ENCODE measurements around the gene PLXNA3.
"Not testable (repeated sequence)": the region's sequence is repeated elsewhere in the genome, so short reads cannot be mapped to it uniquely, and the experiment has no call there.

PLXNA3 gene

DNA sequence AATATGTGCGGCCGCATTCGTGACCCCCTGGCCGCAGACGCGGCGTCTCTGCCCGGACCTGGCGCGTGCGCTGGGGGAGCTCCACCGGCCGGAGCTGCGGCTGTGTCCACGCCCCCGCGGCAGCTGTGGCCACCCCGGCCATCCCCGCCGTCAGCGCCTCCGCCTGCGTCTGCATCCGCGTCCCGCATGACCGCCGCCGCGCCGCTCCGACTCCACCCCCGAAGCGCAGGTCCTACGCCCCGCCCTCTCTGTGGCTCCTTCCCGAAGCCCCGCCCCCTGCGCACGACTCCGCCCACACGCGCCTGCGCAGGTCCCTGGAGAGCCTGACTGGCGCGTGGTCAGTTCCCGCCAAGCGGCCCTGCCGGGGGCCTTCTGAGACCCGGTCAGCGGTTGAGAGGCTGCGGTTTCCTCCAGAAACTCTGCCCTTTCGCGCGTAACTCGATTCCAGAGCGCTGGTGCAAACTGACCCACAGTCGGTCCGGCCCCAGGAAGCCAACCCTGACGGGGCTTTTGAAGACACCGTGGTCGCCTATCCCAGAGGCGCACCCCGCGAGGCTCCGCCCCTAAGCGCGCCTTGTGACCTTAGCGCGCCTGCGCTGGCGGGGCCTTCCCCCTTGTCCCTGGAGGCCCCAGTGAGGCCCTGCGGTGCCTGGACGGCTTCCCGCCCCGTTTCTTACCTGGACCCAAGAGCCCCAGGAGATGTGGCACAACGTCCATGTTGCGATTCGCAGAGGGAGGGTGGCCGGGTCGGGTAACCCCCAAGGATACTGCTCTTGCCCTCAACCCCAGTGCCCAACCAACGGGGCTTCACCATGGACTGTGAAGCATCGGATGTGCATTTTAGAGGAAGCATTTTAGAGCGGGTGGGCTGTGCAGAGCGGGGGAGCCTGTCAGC lies 20.9 kb downstream of the PLXNA3 start, which contains the start of gene LAGE3:
TSS of gene LAGE3 (minus strand) at position 554 of the 895 bp plus-strand sequence. CDS start at position 188, 366 bp downstream.
- peak; percentile 94 for DNase-seq (ENCODE audit: low spot score)

DNA sequence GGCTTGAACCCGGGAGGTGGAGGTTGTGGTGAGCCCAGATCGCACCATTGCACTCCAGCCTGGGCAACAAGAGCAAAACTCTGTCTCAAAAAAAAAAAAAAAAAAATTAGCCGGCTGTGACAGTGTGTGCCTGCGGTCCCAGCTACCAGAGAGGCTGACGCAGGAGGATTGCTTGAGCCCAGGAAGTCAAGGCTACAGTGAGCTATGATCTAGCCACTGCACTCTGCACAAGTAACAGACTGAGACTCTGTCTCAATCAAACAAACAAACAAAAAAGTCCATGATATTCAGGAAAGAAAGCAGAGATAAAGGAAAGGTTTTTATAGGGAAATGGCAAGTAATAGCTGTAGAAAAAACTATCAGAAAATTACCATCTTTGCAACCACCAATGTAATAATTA lies 23.1 kb downstream of the PLXNA3 start:
- DNase-seq (ENCODE audit: low spot score): no peak

DNA sequence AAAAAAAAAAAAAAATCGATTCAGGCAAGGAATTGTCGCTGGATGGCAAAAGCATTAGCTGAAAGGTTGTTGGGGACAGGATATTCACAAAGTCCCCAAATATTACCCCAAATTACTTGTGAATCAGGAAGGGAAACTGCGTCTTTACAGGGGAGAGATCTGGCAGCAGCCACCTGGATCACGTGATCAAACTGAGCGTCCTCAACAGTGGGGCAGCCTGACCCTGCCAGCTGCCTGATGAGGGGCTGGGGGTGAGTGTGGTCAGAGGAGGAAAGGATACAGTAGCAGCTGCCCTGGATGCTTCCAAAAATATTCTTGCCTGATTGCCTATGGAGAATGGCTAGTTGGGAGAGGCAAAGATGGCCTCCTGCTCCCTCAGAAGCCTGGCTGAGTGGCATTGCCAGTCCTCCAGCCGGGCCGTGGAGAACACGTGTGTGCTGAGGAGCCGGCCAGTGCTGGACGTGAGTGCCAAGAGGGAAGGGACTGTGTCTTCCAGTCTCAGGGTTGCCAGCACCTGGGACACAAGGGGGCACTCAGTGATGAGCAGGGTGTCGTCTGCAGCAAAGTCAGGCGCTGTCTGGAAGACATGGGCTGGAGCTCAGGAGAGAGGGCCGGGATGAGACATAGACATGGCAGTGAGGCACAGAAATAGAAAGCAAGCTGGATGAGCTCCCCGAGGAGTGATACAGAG lies 24.0 kb downstream of the PLXNA3 start:
- DNase-seq (ENCODE audit: low spot score): no peak

DNA sequence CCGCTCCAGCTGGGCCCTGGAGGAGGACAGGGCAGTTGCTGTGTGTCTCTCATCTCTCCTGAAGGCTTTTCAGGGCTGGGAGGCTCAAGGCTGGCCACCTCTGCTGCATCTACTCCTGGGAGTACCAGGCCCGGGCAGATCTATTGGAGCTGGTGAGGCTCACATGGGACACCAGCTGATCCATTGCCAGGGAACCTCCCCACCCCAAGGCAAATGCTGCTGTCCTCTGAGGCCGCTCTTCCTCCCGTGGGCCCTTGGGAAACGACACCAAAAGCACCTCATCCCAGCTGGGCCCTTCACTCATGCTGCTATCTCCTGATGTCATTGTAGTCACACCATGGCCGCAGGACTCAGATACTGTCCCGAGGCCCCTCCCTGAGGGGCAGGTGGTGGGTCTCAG lies 24.7 kb downstream of the PLXNA3 start:
- DNase-seq (ENCODE audit: low spot score): no peak

DNA sequence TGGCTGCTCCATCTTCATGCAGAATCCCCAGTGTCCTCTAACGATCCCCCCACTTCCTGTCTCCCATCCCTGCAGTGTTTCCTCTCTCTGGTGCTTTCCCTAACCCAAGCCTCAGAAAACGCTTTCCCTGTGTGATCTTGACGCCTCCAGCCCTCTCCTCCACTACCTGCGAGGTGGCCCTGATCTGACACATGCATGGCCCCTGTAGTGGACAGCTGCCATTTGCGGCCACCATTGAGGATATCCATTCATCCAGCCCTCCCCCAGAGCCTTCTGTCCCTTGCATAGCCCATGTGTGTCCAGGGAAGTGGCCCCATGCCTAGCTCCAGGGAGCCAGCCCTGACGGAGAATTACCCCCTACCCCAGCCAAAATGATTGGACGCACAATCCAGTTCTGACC lies 25.2 kb downstream of the PLXNA3 start:
- DNase-seq (ENCODE audit: low spot score): no peak

DNA sequence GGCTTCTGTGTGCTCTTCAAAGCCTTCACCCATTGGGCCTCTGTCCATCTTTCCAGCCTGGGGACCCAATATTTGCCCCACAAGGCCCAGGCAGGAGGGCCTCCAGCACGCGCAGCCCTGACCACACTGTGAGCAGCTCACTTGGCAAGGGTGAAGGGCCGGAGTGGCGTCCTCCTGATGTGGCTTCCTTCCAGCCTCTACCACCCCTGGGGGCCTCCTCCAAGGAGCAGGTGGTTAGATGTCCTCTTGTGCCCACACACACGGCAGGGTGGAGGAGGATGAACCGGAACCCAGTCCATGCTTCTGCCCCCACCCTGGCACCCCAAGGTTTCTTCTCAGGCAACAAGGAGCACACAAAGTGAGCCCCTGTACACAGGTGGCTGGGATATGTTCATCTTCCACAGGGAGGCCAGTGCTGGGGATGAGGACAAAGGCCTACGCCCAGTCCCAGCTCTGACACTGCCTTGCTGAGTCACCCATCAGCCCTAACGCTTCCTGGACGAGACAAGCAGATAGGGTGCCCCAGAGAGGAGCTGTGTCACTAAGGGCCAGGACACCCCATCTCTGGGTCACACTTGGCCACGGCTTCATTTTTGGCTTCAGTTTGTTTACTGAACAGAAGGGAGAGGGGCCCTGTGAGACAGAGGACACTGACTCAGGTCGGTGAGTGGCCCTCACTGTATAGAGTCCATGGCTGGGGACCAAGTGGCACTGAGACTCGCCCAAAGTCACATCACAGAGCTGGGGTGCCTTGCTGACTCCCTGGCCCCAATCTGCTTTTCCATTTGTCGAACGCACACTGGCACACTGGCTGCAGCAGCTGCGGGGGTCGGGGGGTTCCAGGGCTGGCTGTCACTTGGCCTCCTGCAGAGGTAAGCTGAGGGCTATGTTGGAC lies 26.4 kb downstream of the PLXNA3 start:
- DNase-seq (ENCODE audit: low spot score): no peak

DNA sequence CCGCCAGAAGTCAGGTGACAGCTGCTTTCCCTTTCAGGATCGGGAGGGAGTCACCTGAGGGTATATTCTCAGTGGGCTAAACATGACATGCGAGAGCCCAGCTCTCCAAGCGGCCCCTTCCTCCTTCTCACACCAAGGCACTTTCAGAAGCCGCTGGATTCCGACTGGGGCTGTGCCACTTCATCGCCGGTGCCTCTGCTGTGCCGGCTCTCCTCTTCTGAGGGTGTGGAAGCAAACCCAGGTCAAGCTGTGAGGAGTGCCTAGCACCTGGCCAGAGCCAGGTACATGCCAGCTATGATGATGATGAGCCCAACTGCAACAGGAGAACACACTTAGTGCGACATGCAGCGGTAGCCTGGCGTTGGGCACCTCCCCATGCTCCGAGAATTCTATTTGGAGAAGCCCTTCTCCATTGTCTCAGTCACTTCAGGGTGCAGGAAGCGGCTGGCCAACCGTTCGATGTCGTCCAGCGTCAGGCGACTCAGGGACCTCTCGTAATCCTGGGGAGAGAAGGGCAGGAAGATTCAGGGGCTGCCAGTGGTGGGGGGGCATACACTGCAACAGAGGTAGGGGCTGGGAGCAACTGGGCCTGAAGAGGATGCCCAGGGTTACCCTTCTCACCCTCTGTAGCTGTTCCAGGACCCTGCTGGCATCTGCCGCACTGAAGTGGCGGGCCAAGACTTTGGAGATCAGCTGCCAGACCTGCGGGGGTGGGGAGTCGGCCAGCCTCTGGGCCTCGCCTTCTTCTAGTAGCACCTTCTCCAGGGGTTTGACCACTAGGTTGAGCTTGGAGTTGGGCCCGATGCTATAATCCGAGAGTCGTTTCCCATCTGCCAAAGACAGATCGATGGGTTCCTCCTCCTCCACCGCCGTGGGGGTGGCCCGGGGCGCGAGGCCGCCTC lies 27.3 kb downstream of the PLXNA3 start:
- no peak for DNase-seq (ENCODE audit: low spot score)

DNA sequence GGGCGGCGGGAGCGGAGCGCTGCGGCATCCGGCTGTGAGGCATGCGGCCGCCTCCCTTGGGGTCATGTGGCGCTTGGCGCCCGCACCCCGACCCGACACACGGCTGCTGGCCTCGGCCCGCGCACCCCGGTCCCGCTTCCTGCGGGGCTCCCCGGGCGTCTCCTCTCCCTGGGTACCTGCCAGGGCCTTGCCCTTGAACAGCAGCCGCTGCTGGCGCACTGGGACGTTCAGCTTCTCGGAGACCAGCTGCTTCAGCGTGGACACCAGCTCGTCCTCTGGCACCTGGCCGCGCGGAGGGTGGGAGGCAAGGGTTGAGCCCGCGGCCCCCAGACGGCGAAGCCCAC lies 27.9 kb downstream of the PLXNA3 start:
- DNase-seq (ENCODE audit: low spot score): peak; percentile 29

DNA sequence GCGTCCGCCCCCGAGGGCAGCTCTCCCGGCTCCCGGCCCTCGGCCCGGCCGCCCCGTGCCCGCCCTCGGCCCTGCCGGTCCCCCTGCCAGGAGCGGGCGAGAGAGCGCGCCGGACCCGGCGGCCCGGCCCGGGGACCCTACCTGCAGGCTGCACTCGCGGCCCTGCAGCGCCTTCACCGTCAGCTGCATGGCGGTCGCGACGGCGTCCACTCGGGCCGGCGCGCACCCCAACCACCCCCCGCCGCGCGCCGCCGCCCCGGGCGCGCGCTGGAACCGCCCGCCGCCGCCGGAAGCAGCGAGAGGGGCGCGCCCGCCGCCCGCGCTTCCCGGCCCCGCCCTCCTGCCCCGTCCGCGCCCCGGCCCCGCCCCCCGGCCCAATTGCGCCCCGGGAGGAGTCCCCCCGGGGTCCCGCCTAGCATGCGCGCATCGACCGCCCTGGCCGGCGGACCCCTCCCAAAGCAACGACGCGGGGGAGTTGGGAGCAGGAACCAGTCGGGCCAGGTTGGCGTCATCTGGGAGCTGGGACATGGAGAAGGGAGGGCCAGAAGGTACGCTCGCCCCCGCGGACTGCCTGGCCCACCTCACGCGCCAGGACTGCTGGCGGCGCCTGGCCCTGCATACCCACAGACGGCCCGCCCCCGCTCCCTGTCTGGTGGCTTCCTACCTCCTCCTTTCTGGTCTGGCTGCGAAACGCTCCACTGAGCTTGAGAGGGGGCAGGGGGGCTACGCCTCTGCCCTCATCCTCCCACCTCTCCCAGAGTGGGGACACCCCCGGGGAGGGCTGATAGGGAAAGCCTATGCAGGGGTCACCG lies 28.5 kb downstream of the PLXNA3 start, which contains the start of gene UBL4A:
TSS of gene UBL4A (minus strand) at position 220 of the 812 bp plus-strand sequence. CDS start at position 189, 31 bp downstream.
- peak; percentile 87 for DNase-seq (ENCODE audit: low spot score)

DNA sequence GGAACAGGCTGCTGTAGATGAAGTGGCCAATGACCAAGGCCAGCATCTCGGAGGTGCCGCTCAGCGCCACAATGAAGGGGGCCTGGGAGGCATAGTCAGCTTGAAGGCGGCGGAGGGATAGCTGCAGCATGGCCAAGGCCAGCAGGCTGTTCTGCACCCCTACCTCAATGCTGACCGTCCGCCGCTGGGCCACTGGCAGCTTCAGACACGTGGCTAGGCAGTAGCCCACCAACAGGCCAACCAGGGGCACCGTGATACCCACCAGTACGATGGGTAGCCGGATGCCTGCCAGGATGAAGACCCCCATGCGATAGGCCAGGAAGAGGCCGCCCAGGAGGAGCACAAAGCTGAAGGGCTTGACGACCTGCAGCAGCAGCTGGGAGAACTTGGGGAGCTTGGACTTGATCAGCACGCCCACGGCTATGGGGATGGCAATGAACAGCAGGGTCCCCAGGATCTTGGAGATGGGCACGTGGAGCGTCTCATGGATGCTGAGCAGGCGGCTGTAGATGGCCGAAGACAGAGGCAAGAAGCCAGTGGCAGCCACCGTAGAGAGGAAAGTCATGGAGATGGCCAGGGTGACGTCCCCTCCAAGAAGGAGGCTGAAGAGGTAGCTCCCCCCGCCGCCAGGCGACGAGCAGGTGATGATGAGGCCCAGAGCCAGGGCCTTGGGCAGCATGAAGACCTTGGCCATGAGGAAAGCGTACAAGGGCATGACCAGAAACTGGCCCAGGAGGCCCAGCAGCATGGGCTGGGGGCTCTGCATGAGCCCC lies 29.6 kb downstream of the PLXNA3 start:
- no peak for DNase-seq (ENCODE audit: low spot score)

DNA sequence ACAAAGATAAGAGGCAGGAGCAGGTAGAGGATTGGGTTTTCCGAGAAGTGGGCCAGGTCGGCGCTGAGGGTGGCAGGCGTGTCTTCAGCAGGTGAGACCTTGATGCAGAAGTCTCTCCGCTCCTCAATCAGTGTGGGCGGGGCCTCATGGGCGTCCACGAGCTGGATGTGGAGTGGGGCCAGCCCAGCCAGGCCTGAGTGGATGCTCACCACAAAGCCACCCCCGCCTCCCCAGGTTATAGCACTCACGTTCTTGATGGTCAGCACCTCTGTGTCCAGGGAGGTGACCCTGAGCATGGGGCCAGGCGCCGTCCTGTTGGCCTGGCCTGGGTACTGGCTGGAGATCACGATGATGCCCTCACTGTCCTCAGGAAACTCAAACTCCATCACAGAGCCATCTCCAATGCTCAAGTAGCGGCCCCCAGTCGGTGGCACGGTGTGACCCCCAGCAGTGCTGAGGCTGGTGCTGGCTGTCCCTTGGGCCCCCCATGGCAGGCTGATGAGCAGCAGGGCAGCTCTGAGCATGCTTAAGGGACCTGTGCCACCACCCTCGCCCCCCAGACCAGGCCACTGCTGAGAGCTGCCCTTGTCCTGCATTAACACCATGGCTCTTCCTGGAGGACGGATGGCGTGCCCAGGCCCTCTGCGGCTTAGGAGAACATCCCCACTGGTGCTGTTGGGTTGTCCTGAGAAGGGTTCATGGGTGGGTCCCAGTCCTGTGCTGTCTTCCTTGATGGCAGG lies 30.4 kb downstream of the PLXNA3 start:
- DNase-seq (ENCODE audit: low spot score): no peak

DNA sequence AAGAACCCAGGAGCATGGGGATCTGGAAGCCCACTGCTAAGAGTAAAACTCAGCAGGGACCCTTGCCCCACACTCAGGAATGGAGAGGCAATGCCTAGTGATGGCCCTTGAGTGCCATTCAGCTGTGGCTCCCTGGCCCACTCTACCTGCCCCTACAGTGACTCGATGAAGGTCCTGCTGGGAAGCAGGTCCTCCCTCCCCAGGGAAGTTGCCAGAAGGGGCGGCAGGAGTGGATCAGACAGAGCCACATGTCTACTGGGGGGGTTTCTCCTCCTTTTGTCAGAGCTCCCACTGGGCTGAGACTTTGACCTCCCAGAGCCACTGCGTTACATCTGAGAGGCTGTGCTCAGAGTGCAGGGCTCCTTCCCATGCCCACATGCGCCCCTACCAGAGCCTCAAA lies 31.1 kb downstream of the PLXNA3 start:
- no peak for DNase-seq (ENCODE audit: low spot score)

DNA sequence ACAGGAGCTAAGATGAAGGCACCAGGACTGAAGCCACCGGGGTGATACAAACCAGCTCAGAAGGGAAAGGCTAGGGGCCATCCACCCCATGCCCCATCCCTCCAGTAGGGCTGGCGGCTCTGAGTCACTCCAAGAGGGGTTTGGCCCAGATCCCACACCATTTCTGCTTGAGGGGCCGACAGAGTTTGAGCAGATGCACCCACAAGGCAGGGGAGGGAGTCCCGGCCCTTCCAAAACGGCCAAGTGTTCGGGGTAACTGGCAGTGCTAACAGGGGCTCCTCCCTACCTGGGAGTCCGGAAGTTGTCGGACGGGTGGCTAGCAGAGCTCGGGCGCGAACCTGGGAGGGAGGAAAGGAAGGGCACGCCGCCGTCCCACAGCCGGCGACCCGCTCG lies 31.9 kb downstream of the PLXNA3 start:
- peak; percentile 50 for DNase-seq (ENCODE audit: low spot score)

DNA sequence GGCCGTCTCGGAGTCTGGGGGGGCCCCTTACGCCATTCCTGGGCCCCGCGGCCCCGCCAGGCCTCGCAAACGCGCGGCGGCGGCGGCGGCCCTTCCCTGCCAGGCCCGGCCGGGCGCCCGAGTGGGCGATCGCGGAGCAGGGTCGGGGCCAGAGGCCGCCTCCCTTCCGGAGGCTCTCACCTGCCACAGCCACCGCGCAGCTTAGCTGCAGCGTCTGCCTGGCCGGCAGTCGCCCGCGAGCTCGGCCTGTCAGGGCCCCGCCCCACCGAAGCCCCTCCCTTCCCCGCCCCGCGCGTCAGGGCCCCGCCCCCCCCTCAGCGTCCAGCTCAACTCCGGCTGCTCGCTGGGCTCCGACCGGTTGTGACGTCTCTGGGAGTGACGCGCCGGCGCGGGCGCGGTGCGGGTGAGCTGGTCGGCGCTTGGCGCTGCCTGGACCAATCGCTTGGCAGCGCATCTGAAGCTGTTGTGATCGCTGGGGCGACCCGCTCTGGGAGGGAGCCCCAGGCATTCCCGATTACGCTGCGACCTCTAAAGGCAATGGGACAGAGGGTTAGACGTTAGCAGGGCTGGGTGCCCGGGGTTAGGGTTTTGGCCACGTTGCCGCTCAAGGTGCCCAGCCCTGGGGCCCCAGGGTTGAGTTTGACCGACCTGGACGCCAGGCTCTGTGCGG lies 32.5 kb downstream of the PLXNA3 start, which contains the start of gene SLC10A3:
TSS of gene SLC10A3 (minus strand) at position 216 of the 670 bp plus-strand sequence. CDS start 1,689 bp downstream, outside the sequence.
- DNase-seq (ENCODE audit: low spot score): peak; percentile 95

DNA sequence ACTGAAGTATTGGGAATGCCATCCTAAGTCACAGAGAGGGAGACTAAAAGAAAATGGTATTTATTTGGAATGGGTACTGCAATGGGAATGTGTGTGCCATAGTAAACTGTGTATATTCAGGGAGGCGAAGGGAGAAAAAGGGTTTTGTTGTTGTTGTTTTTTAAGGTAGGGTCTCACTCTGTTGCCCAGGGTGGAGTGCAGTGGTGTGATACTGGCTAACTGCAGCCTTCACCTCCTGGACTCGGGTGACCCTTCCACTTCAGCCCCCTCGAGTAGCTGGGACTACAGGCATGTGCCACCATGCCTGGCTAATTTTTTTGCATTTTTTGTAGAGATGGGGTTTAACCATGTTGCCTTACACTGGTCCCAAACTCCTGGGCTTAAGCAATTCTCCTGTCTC lies 36.6 kb downstream of the PLXNA3 start:
- DNase-seq (ENCODE audit: low spot score): no peak

DNA sequence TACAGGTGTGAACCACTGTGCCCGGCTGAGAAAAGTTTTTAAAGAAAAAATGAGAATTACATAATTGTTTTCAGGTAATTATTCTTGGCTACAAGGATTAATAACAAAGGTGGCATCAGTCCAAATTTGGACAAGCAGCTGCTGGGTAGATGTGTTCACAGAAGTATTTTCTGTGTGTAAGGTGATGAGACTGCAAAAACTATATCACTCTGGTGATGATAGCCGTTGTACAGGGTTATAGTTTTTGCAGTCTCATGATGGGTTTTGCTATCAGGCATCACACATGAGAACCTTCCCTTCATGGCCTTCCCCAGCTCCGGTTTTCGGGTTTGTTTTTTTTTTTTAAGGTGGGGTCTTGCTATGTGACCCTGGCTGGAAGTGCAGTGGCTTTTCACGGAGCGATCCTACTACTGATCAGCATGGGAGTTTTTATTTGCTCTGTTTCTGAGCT lies 37.4 kb downstream of the PLXNA3 start:
- no peak for DNase-seq (ENCODE audit: low spot score)

DNA sequence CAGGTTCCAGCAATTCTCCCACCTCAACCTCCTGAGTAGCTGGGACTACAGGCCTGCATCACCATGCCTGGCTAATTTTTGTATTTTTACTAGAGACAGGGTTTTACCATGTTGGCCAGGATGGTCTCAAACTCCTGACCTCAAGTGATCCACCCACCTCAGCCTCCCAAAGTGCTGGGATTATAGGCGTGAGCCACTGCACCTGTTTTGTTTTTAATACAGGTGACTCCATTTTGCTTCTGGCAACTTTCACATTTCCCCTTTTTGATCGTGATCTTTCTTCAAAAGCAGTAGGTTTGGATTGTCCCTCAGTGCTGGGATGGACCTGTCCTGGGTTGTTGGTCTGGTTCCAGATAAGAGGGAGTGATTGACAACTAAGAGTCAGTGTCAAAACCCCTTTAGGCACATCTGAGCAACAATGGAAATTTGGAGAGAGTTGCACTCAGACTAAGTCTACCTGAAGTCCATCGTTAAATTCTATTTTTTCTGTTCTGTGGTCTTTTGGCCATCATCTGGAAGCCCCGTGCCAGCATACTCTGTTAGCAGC lies 38.6 kb downstream of the PLXNA3 start:
- not testable (repeated sequence) for DNase-seq (ENCODE audit: low spot score)

DNA sequence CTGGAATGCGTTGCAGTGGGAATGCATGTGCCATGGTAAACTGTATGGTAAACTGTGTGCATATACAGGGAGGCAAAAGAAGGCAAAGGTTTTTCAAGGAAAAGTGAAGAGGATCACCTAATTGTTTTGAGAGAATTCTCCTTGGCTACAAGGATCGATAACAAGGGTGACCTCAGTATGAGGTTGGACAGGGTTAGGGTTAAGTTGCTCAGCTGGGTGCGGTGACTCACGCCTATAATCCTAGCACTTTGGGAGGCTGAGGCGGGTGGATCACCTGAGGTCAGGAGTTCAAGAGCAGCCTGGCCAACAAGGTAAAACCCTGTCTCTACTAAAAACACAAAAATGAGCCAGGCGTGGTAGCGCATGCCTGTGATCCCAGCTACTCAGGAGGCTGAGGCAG lies 43.3 kb downstream of the PLXNA3 start:
- DNase-seq (ENCODE audit: low spot score): not testable (repeated sequence)

Data from GM03348 (cell line).